Stimulated activated CD8-positive, alpha-beta memory T cell treated with anti-CD3 and anti-CD28 coated beads, Interleukin-15, amount 100 ng/mL, for 4 hours (primary cell): ENCODE data around the gene SH3GL1.

Source experiments
- DNase-seq, 2 donors: peaks; one replicate each; pipeline ENCODE4 v3.0.0-alpha.2; 2020; ENCODE audit warnings: low read depth in 2 of 2

SH3GL1 gene

DNA sequence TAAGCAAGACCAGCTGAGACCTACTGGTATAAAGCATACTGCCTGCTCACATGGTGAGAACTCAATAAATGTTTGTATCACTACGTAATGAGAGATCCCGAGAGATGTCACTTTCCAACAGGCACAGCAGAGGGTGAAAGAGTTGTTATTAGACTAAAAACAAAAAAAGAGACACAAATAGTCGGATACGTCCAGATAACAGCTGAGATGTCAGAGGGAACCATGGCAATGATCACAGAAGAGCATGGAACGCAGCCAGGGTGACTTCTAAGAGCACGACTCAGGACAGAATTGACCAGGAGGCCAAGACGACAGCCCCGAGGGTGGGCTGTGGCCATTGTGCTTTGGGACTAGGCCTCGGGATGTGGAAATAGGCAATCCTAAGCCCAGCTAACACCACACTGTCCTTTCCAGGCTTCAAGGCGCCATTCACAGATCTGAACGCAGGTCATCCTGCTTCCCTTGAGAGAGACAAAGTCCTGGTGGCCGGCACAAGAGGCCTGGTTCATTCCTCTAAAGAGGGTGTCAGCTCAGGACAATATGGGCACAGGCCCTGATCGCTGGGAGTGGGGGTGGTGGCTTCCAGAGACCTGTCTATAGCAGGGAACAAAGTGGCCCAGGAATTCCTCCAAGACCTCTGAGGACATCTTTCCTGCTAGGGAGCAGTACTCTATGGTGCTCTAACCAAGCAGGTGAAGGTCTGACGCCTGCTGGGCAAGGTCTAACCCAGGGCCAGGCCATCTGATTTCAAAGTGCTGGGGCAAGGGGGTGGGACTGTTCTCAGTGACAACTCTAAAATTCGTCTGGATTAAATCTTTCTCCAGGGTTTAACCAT lies 3.2 kb downstream of the SH3GL1 start:
- DNase-seq, result no peak

DNA sequence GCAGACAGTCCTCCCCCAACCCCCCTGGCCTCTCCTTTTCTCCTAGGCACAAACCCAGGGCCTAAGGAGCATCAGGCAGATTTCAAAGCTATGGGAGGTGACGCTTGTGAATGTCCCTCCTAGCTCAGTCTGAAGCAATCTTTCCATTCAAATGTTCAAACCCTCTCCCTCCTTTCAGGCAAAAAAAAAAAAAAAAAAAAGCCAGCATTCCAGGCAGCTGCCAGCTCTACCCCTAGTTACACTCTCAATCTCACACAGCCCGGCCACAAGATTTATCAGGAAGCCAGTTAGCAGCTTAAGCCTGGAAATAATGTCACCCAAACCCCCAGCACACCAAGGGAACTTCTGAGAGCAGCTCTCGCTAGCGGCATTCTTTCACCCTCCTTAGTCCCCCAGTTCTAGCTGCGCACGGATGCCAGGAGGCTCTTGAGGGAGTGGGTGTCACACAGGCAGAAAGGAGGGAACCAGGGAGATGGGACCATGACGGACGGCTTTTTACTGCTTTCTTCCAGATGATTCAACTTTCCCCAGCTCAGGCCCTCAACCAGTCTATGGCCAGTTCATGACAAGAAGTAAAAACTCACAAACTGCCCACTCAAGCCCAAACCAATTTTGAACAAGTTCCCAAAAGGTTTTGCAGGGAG lies 6.3 kb downstream of the SH3GL1 start:
- no peak for DNase-seq

DNA sequence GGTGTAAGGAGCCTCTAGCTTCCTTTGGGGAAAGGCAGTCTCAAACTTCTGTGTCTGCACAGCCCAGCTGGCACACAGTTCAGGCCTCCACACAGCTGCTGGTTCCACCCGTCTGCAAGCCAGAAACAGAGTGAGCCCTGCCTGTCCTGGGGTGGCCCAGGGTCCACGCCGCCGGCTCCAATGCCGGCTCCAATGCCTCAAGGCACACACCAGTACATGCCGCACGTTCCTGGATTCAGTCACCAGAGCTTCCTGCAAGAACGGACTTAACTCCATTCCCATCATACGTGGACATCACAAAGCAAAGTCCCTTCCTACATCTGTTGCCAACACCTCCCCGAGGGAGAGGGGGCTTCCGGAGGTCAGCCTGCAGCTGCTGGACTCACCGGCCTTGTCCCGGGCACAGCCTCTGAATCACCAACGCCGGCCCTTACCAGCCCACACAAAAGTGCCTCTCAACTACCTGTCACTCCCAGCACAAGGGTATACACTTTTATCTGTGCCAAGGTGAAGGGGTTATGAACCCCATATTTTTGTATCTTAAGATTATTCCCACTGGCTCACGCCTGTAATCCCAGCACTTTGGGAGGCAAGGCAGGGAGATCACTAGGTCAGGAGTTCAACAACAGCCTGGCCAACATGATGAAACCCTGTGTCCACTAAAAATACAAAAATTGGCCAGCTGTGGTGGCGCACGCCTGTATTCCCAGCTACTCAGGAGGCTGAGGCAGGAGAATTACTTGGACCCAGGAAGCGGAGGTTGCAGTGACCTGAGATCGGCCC lies 8.5 kb downstream of the SH3GL1 start:
- no peak for DNase-seq

DNA sequence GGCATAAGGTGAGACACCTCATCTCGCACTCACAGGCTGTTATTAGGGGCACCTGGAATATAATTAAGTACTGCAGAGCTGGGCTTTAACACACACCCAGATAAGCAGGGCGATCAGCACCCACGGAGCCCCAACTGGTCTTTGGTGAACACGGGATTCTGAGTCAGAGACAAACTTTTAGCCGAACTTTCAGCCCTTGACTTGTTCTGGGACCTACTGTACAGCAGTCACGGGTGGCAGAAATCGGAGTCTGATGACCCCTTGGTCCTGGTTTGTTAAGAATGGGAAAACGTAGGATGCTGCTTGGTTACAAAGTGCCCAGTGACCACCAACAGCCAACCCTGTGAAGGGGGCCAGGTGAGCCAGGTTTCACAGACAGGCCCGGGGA lies 9.0 kb downstream of the SH3GL1 start:
- DNase-seq, result no peak

DNA sequence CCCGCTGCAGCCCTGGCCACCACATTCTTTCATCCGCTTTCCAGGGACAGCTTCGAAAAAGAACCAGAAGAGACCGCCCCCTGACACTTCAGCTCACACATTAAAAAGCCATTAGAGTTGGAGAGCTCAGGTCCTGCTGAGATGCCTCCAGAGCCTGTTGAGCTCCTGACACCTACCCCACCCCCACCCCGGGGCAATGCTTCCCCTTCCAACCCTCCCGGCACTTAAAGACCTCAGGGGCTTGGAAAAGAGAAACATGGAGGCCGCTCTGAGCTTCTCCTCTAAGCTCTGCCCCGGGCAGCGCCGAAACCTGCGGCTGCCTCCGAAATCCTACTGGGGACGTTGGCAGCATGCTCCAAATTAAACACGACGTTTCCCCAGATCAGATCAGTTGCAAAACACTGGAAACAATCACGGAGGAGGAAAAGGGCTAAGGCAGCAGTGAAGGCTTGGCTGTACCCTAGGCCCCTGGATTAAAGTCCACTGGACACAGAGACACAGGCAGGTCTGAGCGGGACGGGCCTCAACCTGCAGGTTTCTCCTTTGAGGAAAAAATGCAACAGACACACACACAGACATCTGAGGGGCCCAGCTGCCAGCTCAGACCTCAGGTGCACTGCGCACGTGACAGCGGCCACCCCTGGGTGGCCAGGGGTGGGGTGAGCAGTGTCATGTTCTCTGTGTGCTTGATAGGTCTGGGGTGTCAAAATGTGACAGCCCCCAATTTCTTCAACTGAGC lies 9.6 kb downstream of the SH3GL1 start:
- DNase-seq, result no peak

DNA sequence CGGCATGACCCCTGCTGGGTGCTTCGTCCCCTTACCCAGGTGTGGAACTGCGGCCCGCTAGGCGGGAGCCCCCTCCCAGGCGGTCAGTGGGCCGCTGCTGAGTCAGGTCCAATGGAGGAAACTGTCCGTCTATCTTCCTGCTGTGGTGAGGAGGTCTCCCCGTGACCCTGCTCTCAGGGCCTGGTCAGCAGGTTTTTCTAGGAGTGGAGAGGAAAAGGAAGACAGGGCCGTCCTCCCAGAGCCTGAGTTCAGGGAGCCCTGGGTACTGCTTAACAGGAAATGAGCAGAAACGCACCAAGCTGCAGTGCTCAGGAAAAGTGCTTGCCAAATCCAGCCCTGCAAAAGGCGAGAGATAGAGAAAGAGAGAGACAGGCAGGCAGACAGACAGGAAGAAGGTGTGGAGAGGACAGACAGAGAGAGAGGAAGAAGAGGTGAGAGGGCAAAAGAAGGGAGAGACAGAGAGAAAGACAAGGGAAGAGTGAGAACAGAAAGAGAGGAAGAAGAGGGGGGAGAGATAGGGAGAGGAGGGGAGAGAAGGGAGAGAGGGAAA lies 10.3 kb downstream of the SH3GL1 start:
- DNase-seq, result no peak

DNA sequence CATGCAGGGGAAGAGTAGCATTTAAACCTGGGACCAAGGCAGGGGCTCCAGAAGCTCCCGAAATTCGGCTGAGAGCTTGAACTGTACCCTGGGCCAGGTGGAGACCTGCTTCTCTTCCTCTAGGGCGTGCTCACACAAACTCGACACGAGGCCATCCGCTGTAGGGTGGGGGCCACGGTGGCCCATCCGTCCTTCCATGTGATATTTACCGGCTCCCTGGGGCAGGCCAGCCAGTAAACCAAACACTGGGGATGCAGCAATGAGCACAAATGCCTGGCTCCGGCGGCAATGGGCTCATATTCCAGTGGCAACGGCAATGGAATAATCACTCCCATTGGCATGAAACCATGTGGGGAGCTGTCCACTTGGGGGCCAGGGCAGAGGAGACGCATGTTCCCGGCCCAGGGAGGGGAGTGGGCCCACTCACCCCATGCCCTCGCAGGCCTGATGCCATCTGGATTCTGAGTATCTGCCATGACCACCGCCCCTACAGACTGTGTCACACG lies 10.8 kb downstream of the SH3GL1 start:
- DNase-seq, result no peak

DNA sequence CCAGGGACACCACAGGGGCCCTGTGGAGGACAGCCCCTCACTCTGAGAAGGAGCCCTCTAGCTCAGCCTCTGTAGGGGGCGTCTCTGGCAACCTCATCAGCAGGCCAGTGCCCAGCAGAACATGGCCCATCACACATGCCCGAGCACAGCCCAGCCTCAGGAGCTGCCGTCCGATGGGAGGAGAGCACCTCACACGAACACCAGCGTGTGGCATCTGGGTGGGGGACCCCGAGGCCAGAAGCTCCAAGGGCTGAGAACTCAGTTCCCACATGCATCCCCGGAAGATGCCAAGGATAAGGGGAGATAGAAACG lies 11.3 kb downstream of the SH3GL1 start:
- no peak for DNase-seq

DNA sequence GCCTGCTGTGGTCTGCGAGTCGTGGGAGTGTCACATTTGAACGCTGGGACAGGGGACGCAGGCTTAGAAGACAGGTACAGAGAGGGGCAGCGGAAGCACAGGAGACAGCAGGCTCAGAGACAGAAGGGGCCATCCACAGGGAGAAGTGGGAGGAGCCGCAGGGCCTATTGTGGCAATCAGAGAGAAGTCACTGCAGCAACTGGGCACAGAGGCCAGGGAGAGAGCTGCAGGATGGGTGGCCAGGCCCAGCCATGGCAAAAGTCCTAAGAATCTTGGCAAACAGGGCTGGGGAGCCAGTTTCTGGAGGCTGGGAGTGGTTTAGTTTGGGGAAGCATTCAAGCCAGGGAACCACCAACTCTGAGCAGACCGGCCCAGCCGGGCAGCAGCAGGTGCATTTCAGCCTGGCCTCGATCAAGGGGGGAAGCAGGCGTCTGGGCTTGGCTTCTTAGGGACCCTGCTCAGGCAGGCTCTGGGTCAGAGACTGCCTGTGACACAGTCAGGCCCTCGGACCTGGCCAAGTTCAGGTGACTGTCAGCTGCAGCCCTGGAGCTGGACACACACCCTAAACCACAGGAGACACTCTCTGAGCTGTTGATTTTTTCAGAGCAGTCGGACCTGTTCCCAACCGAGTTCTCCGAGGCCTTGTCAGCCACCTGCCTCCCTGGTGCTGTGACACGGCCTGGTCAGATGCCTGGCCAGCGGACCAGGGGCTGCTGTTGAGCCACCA lies 11.8 kb downstream of the SH3GL1 start:
- no peak for DNase-seq

DNA sequence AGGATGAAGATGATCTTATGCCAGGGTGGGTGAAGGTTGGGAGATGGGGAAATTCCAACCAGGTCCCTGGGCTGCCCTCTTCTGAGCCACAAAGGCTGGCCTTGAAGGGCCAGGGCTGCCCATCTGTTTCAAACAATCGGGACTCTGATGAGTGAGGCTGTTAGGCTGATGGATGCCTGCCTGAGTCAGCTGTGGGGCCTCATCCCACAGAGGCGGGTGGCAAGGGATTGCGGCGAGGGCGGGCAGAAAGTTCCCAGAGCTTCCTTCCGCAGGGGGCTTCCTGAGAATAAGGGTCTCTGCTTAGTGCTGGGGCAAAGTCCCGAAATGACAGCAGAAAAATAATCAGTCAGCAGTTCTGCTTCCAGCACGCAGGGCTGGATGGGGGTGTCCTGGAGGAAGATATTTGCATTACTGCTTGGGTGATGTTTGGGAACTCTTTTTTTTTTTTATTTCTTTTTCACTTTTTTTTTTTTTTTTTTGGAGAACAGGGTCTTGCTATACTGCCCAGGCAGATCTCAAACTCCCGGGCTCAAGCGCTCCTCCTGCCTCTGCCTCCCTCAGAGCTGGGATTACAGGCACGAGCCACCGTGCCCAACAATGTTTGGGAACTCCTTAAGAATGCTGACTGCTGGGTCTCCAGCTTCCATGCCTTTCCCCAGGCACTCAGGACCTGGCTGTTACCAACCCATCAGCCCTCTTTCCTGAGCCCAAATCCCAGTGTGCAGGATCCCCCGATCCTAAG lies 14.1 kb downstream of the SH3GL1 start:
- DNase-seq, result no peak

DNA sequence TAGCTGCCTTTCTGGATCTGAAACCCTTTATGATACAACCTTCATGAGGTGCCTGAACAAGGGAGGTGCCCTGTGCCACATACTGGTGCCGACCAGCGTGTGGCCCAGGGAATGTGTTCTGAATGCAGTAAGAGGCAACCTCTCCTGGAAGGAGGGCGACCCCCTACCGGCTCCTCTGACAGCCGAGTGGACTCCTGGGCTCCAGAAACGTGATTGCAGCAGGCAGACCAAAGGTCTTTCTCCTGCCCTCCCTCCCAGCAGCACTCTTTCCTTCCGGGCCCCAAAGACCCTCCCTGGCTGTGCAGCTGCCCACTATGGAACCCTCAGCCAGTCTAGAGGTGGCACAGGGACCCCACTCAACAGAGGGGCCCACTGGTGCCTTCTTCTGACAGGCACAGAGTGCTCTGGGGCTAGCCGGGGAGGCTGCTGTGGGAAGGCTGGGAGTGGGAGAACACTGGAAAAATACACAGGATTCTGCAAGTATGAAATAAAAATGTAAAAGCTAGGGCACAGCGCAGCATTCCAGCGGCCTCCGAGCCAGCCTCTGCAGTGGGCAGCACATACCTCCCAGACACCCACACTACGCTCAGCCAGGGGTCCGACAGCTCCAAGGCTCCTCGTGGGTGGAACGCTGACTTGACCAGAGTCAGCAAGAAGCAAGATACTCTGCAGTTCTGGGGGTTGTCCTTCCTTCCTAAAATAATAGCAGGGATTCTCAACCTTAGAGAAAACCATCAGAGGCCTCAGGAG lies 14.9 kb downstream of the SH3GL1 start:
- no peak for DNase-seq

DNA sequence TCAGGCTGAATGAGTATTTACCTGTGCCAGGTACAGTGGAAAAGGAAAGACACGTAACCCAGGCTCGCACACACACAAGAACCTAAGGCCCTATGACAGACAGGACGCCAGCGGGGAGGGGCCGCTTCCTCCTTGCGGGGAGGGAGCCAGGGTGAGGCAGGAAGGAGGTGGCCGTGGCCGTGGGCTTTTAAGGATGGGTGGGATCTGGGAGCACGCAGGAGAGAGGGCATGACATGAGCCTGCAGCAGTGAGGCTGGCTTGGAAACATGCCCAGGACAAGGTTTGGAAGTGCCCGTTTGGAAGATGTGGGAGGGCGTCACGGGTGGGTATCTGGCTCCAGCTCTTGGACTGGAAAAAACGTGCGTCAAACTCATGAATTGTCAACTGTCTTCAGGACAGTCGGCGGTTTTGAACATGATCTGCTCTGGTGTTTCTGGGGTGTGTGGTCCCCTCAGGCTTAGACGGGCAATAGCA lies 20.1 kb downstream of the SH3GL1 start:
- peak in 1 of 2 donors; percentile 14 for DNase-seq

DNA sequence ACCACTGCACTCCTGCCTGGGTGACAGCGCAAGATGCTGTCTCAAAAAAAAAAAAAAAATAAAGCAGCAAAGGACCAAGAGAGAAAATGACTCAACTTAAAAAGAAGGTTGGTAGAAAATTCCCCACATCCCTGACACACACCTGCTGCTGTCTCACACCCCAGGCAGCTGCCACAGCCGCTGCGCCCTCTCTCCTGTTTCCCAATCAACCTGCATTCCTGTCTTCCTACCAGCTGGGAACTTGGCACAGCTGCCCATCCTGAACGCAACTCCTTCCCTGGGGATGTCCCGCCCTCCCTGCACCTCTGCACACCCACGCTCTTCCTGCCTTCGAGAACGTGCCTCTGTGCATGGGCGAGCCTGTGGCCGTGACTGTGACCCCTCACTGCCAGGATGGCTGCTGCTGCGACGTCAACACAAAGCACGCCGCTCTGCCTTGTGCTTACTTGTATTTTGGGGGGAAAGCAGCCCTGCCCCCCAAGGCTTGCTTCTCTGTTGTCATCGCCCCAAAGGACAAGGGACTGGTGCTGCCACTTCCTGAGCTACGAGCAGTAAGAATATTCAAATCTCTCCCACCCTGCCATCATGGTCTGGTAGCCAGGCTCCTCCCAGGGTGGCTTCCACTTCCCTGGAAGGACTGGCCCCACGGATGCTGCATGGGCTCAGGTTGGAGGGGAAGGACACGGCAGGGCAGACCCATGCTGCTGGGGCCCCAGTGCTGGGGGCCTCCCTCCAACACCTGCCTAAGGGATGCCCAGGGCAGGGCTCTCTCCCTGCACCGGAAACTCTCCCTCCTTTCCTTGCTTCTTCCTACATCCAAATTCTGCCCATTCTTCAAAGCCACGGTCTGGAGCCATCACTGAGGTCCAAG lies 20.7 kb downstream of the SH3GL1 start:
- DNase-seq, result no peak

DNA sequence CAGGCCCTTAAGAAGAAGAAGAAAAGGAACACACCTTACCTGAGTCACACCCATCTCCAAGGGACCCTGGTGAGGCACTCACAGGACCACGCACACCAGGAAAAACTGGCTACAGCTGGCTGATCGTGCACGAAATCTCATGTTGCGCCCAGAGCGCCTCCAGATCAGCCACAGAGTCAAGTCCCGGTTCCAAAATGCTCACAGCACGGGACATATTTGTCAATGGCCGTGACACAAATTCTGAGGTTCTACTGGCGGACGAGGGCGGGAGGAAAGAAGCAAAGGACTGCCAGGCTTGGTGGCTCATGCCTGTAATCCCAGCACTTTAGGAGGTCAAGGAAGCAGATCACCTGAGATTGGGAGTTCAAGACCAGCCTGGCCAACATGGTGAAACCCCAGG lies 21.5 kb downstream of the SH3GL1 start:
- DNase-seq, result no peak

DNA sequence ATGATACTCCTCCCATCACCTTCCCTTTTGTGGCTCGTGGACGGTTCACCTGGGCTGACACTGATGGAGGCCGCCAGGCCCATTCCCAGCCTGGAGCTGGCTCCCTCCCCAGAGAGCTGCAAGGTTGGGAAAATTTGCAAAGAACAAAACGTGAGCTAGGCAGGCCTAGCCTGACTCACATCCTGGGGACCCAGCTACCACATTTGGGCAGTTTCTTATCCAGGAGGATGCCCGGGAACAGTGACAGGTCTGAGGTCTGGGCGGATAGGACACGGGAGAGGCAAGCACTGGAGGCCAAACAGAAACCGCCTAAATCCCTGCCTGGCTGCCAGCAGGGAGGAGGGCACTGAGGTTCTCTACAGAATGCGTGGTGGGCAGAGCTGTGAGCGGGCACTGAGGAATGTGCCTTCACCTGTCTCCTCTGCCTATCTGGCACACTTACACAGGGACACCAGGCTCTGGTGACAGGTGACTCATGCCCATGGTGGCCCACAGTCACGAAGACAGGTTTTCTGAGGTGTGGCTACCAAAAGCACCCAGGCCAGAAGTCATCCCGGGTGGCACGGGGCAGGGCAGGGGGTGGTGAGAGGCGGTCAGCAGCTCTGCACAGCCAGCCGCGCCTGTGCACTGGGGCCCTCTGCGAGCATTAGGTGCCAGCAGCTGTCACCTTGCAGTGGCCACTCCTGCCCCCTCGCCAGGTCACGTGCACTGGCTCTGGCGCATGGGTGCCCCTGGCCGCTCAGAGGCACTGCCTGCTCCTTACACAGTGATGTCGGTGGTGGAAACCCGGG lies 23.2 kb downstream of the SH3GL1 start:
- DNase-seq, result no peak

DNA sequence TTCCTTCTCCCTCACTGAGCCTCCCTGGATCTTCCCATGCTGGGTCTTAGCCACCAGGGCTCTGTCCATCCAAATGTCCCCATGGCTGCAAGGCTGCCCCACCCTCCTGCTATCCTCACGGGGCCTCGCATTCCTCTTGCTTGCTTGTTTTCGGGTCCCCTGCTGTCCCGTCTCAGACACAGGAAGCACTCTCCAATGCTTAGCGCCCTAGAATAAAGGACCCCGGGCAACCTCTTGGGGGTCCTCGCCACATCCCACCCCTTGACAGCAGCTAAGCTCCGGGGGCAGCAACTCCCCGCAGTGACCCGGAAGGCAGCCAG lies 23.7 kb downstream of the SH3GL1 start:
- no peak for DNase-seq

DNA sequence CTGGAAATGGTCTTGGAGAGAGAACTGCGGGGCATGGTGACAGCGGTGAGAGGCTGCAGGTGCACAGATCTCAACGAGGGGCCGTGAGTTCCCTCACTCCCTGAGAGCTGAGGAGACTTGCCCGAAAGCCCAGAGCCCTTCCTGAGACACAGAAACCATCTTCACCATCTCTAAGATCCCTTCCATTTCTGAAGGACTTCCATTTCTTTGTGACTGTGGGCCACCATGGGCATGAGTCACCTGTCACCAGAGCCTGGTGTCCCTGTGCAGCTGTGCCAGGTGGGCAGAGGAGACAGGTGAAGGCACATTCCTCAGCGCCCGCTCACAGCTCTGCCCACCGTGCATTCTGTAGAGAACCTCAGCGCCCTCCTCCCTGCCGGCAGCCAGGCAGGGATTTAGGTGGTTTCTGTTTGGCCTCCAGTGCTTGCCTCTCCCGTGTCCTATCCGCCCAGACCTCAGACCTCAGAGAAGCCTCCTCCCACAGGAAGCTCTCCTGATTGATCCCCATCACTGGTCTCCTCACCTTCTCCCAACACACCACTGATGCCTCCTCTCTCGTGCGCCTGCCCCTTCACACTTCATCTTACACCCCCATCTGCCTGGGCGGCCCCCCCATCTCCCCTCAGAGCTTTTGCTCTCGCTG lies 24.2 kb downstream of the SH3GL1 start:
- DNase-seq, result no peak
